SK-N-SH treated with all-trans-retinoic acid at 6 μM for 48 hours (cell line): Measurements from ENCODE around the gene RTF2.

Source experiments
- ARNTL ChIP-seq: fragments of 450-650 bp; formaldehyde crosslinking; IDR thresholded peaks from 2 replicates; pipeline ENCODE4 v1.5.0; 2020; ENCODE audit warnings: low read depth, mild to moderate bottlenecking, moderate library complexity, borderline replicate concordance
- CREB5 ChIP-seq: fragments of 250-450 bp; sonication (Bioruptor Pico); IDR thresholded peaks from 2 replicates; pipeline ENCODE4 v1.5.1; 2020; ENCODE audit warnings: low read depth, mild to moderate bottlenecking, moderate library complexity
- CSDC2 ChIP-seq: fragments of 250-450 bp; sonication (Bioruptor Pico); IDR thresholded peaks from 2 replicates; pipeline ENCODE4 v1.5.0; 2020; ENCODE audit warnings: mild to moderate bottlenecking, moderate library complexity
- CSRNP3 ChIP-seq: fragments of 250-450 bp; sonication (Bioruptor Pico); IDR thresholded peaks from 2 replicates; pipeline ENCODE4 v1.5.1; 2021; ENCODE audit warnings: mild to moderate bottlenecking, moderate library complexity
- ESRRG ChIP-seq: fragments of 250-450 bp; sonication (Bioruptor Pico); IDR thresholded peaks from 2 replicates; pipeline ENCODE4 v1.6.1; 2021; ENCODE audit warnings: mild to moderate bottlenecking
- OSR1 ChIP-seq: fragments of 250-450 bp; sonication (Bioruptor Pico); IDR thresholded peaks from 2 replicates; pipeline ENCODE4 v1.8.0; 2022; ENCODE audit warnings: moderate library complexity, mild to moderate bottlenecking, inconsistent platforms
- PATZ1 ChIP-seq: fragments of 250-450 bp; sonication (Bioruptor Pico); IDR thresholded peaks from 2 replicates; pipeline ENCODE4 v1.8.0; 2020; ENCODE audit warnings: mild to moderate bottlenecking, moderate library complexity, borderline replicate concordance
- PPARA ChIP-seq: fragments of 250-450 bp; sonication (Bioruptor Pico); IDR thresholded peaks from 2 replicates; pipeline ENCODE4 v1.5.0; 2020; ENCODE audit warnings: mild to moderate bottlenecking, borderline replicate concordance
- RARB ChIP-seq: fragments of 250-450 bp; sonication (Bioruptor Pico); IDR thresholded peaks from 2 replicates; pipeline ENCODE4 v1.8.0; 2021; ENCODE audit warnings: mild to moderate bottlenecking, moderate library complexity
- SNAI2 ChIP-seq: fragments of 250-450 bp; sonication (Bioruptor Pico); IDR thresholded peaks from 2 replicates; pipeline ENCODE4 v1.5.0; 2020; ENCODE audit warnings: mild to moderate bottlenecking, moderate library complexity
- TCF4 ChIP-seq: fragments of 250-450 bp; sonication (Bioruptor Pico); IDR thresholded peaks from 2 replicates; pipeline ENCODE4 v1.8.0; 2021; ENCODE audit warnings: mild to moderate bottlenecking, moderate library complexity, borderline replicate concordance
- TSHZ2 ChIP-seq: fragments of 250-450 bp; sonication (Bioruptor Pico); IDR thresholded peaks from 2 replicates; pipeline ENCODE4 v1.5.0; 2020; ENCODE audit warnings: mild to moderate bottlenecking, moderate library complexity
- ZFP3 ChIP-seq: fragments of 250-450 bp; sonication (Bioruptor Pico); IDR thresholded peaks from 2 replicates; pipeline ENCODE4 v1.5.0; 2020; ENCODE audit warnings: mild to moderate bottlenecking, moderate library complexity
- ZNF70 ChIP-seq: fragments of 450-650 bp; formaldehyde crosslinking; IDR thresholded peaks from 2 replicates; pipeline ENCODE4 v1.5.0; 2020; ENCODE audit warnings: mild to moderate bottlenecking, moderate library complexity

- TF ChIP-seq CSRNP3 (CRISPR knock-in tag) = no peak
- no peak for TF ChIP-seq CREB5 (CRISPR knock-in tag)
- no peak for TF ChIP-seq OSR1
- no peak for TF ChIP-seq ARNTL (CRISPR knock-in tag)
- no peak for TF ChIP-seq ZFP3 (CRISPR knock-in tag)
- no peak for TF ChIP-seq TCF4
- no peak for TF ChIP-seq ZNF70
- TF ChIP-seq SNAI2 (CRISPR knock-in tag) = no peak
- no peak for TF ChIP-seq RARB
- no peak for TF ChIP-seq PATZ1
- TF ChIP-seq CSDC2 = no peak
- TF ChIP-seq TSHZ2 (CRISPR knock-in tag) = no peak
- no peak for TF ChIP-seq PPARA (CRISPR knock-in tag)
- TF ChIP-seq ESRRG = no peak
These were observed 37.7 kb downstream of the RTF2 start for GRCh38 chr20:56506103-56506502.
